A204.1 (cell line): Measurements from ENCODE around the gene PPP1R3E.
A peak's percentile ranks its signal among the peaks of the same experiment; 100 is the strongest.
"Not testable (repeated sequence)": the region's sequence is repeated elsewhere in the genome, so short reads cannot be mapped to it uniquely, and the experiment has no call there.

ENCODE experiments used
- FAIRE-seq: peaks from 2 replicates; lab custom pipeline; 2012; peaks lifted over from hg19 to GRCh38; lab: Jason Lieb, UNC

The PPP1R3E gene

GRCh38 chr14:23297611-23298277 is 4.9 kb downstream of the PPP1R3E start:
- no peak for FAIRE-seq

GRCh38 chr14:23297096-23297495 is 5.6 kb downstream of the PPP1R3E start:
- no peak for FAIRE-seq

- FAIRE-seq: no peak
These were observed 6.5 kb downstream of the PPP1R3E start for GRCh38 chr14:23296012-23296777.

GRCh38 chr14:23294734-23295561 is 7.7 kb downstream of the PPP1R3E start:
- no peak for FAIRE-seq

- no peak for FAIRE-seq
These were observed 15.7 kb downstream of the PPP1R3E start for GRCh38 chr14:23286902-23287479.

GRCh38 chr14:23286020-23286901 is 16.4 kb downstream of the PPP1R3E start, which contains the start of gene HOMEZ:
Gene HOMEZ, minus strand, starts transcription at chr14:23286132. Its CDS starts 180 bp downstream, at chr14:23285952.
- FAIRE-seq: peak; percentile 94

- no peak for FAIRE-seq
These were observed 17.1 kb downstream of the PPP1R3E start for GRCh38 chr14:23285530-23286019.

GRCh38 chr14:23284654-23285529 is 17.8 kb downstream of the PPP1R3E start:
- FAIRE-seq: no peak

- FAIRE-seq: no peak
These were observed 21.4 kb downstream of the PPP1R3E start for GRCh38 chr14:23281247-23281646.

GRCh38 chr14:23277928-23278327 is 24.7 kb downstream of the PPP1R3E start:
- FAIRE-seq: not testable (repeated sequence)

GRCh38 chr14:23277189-23277588 is 25.5 kb downstream of the PPP1R3E start:
- FAIRE-seq: no peak

GRCh38 chr14:23275412-23275811 is 27.2 kb downstream of the PPP1R3E start:
- no peak for FAIRE-seq

- FAIRE-seq: no peak
These were observed 33.5 kb downstream of the PPP1R3E start for GRCh38 chr14:23269193-23269592.

- not testable (repeated sequence) for FAIRE-seq
These were observed 41.8 kb downstream of the PPP1R3E start for GRCh38 chr14:23260849-23261248.

- no peak for FAIRE-seq
These were observed 43.2 kb downstream of the PPP1R3E start for GRCh38 chr14:23259426-23259825.

GRCh38 chr14:23258256-23258655 is 44.4 kb downstream of the PPP1R3E start:
- FAIRE-seq: no peak

GRCh38 chr14:23252420-23253333 is 50.0 kb downstream of the PPP1R3E start:
- FAIRE-seq: no peak

- no peak for FAIRE-seq
These were observed 50.7 kb downstream of the PPP1R3E start for GRCh38 chr14:23252006-23252405.

- no peak for FAIRE-seq
These were observed 52.8 kb downstream of the PPP1R3E start for GRCh38 chr14:23249824-23250223.
